Endothelial cell of umbilical vein (primary cell): ENCODE results near the gene BRI3BP. TPM values are rescaled to one million over a fixed set of nuclear protein-coding genes. Genes with fewer than 3 reads are reported as not detected.

Source experiments
- BruUV-seq: library from RNA; stranded (reverse); fragments of 400-500 nt; replicated peaks from 2 replicates; lab custom pipeline; 2021; lab: Mats Ljungman, UMichigan
- CTCF ChIA-PET: fragments of 300-600, 350-600 bp; sonication (Branson Sonifier 250); formaldehyde crosslinking; loops from one replicate; lab custom pipeline; 2021; ENCODE audit warnings: antibody characterized with exemption, inconsistent platforms; lab: Charles Lee
- POLR2A ChIA-PET: fragments of 300-600, 350-600 bp; sonication (Branson Sonifier 250); formaldehyde crosslinking; loops from one replicate; lab custom pipeline; 2021; ENCODE audit warnings: antibody characterized with exemption, inconsistent platforms; lab: Charles Lee
- DNase-seq: peaks from one replicate; pipeline ENCODE4 v3.0.0-alpha.2; 2011; ENCODE audit warnings: low read depth, low spot score
- FAIRE-seq: peaks from 2 replicates; lab custom pipeline; 2011; peaks lifted over from hg19 to GRCh38; lab: Jason Lieb, UNC
- H2AFZ ChIP-seq: 2 replicates; pipeline ENCODE4 v1.6.0; 2012; ENCODE audit warnings: low read depth, low read length, control low read depth, inconsistent platforms
- H3K27ac ChIP-seq: 2 replicates; pipeline ENCODE4 v1.5.1; 2011; ENCODE audit warnings: low read depth, mild to moderate bottlenecking, control low read depth, low read length, moderate library complexity; ENCODE audit not compliant: insufficient read depth
- H3K27me3 ChIP-seq, 2 experiments: 2 replicates each; pipeline versions ENCODE4 v1.6.0 to v1.6.1; 2011; ENCODE audit warnings: low read length in 2 of 2, mixed read lengths in 1 of 2; ENCODE audit not compliant: control insufficient read depth in 2 of 2, insufficient read depth in 2 of 2
- H3K36me3 ChIP-seq, 2 experiments: 2 replicates in 1 of 2; 3 replicates in 1 of 2; pipeline ENCODE4 v1.5.1; 2011; ENCODE audit warnings: low read length in 2 of 2, mild to moderate bottlenecking in 1 of 2, moderate library complexity in 1 of 2; ENCODE audit not compliant: control insufficient read depth in 2 of 2, insufficient read depth in 2 of 2; ENCODE audit errors: extremely low read depth in 1 of 2
- H3K4me1 ChIP-seq: 3 replicates; pipeline ENCODE4 v1.5.1; 2011; ENCODE audit warnings: mild to moderate bottlenecking, low read length; ENCODE audit not compliant: control insufficient read depth, insufficient read depth; ENCODE audit errors: extremely low read depth
- H3K4me2 ChIP-seq: 2 replicates; pipeline ENCODE4 v1.6.1; 2011; ENCODE audit warnings: low read length, control low read depth, mixed read lengths; ENCODE audit not compliant: insufficient read depth
- H3K4me3 ChIP-seq, 3 experiments: fragments of 200-600 bp in 1 of 3; sonication (generic), shearing (Covaris generic) in 1 of 3; replicated peaks in 1 of 3; 2 replicates each; pipeline ENCODE4 v1.5.1; 2011 to 2016; ENCODE audit warnings: control low read depth in 3 of 3, low read length in 3 of 3, mild to moderate bottlenecking in 2 of 3, inconsistent platforms in 1 of 3, low read depth in 1 of 3, moderate library complexity in 1 of 3; ENCODE audit not compliant: insufficient read depth in 1 of 3
- H3K79me2 ChIP-seq: 2 replicates; pipeline ENCODE4 v1.6.0; 2012; ENCODE audit warnings: low read length, inconsistent platforms; ENCODE audit not compliant: control insufficient read depth, insufficient read depth
- H3K9ac ChIP-seq: replicated peaks from 2 replicates; pipeline ENCODE3; 2011; ENCODE audit warnings: low read length, control low read depth; ENCODE audit not compliant: insufficient read depth; ENCODE audit errors: extremely low read depth
- H3K9me1 ChIP-seq: replicated peaks from 3 replicates; pipeline ENCODE4 v1.6.0; 2011; ENCODE audit warnings: mild to moderate bottlenecking, low read length; ENCODE audit not compliant: control insufficient read depth, insufficient read depth; ENCODE audit errors: extremely low read depth
- H3K9me3 ChIP-seq: replicated peaks from 2 replicates; pipeline ENCODE4 v1.5.1; 2012; ENCODE audit warnings: low read length, inconsistent platforms; ENCODE audit not compliant: control insufficient read depth, insufficient read depth
- H4K20me1 ChIP-seq: replicated peaks from 2 replicates; pipeline ENCODE3; 2011; ENCODE audit warnings: mild to moderate bottlenecking, low read length; ENCODE audit not compliant: control insufficient read depth, insufficient read depth; ENCODE audit errors: extremely low read depth
- CTCF ChIP-seq, 2 donors: IDR thresholded peaks; 1 replicate in 1 of 2; 2 replicates in 1 of 2; pipeline ENCODE4 v1.5.1; 2011; ENCODE audit warnings: low read length in 2 of 2, mild to moderate bottlenecking in 2 of 2, moderate library complexity in 2 of 2, control low read depth in 1 of 2, inconsistent platforms in 1 of 2, low read depth in 1 of 2; ENCODE audit not compliant: insufficient read depth in 1 of 2; ENCODE audit errors: extremely low read depth in 1 of 2
- EZH2 ChIP-seq: IDR thresholded peaks from 2 replicates; pipeline ENCODE4 v1.6.1; 2012; ENCODE audit warnings: borderline replicate concordance, low read depth, mild to moderate bottlenecking, moderate library complexity, low read length, inconsistent platforms; ENCODE audit not compliant: severe bottlenecking
- FOS ChIP-seq: IDR thresholded peaks from 2 replicates; pipeline ENCODE4 v1.6.1; 2011; ENCODE audit warnings: mild to moderate bottlenecking, low read length, moderate library complexity, borderline replicate concordance; ENCODE audit not compliant: insufficient read depth
- GATA2 ChIP-seq: IDR thresholded peaks from 2 replicates; pipeline ENCODE4 v1.7.0; 2011; ENCODE audit warnings: low read depth, mild to moderate bottlenecking, moderate library complexity, mixed read lengths, low read length; ENCODE audit not compliant: insufficient read length, insufficient read depth
- JUN ChIP-seq: IDR thresholded peaks from 2 replicates; pipeline ENCODE4 v1.6.1; 2011; ENCODE audit warnings: borderline replicate concordance, low read depth; ENCODE audit not compliant: insufficient read length, insufficient read depth
- MAX ChIP-seq: IDR thresholded peaks from 2 replicates; pipeline ENCODE4 v1.6.1; 2011; ENCODE audit not compliant: insufficient read depth, insufficient read length
- MYC ChIP-seq: IDR thresholded peaks from one replicate; pipeline ENCODE4 v1.6.1; 2011; ENCODE audit warnings: mild to moderate bottlenecking, low read depth, low read length
- POLR2AphosphoS5 ChIP-seq: IDR thresholded peaks from 2 replicates; pipeline ENCODE4 v1.6.1; 2012; ENCODE audit warnings: low read depth, mild to moderate bottlenecking, control low read depth, low read length, moderate library complexity; ENCODE audit not compliant: insufficient read depth
- dilution Hi-C: fragments of 300-500 bp; cut with MboI; formaldehyde crosslinking; loops from one replicate; pipeline ENCODE4 v1.15.0; 2019; ENCODE audit warnings: low sequenced_read_pairs; ENCODE audit not compliant: extremely low pct_ligation_motif_present
- intact Hi-C: fragments of 100-400 bp; cut with micrococcal nuclease; formaldehyde crosslinking; loops from one replicate; pipeline ENCODE4 v1.10.0; 2022
- polyA plus RNA-seq, 4 experiments: library from polyadenylated mRNA; depleted of rRNA in 3 of 4; stranded (reverse) in 3 of 4; unstranded in 1 of 4; fragments of >200 nt; gene quantifications; 2 replicates each; pipeline versions ENCODE4 v1.2.1 to v1.2.3, GENCODE V29; 2011 to 2012; ENCODE audit warnings: missing spikeins in 1 of 4
- total RNA-seq: library from RNA; stranded (reverse); gene quantifications from 2 replicates; pipeline ENCODE4 v1.2.3, GENCODE V29; 2021

The BRI3BP gene
- total and polyA plus RNA-seq, 2 donors (not counting 3 experiments of a cell fraction or from before 2014, with no cell fraction given) = 3.4 to 8.2 TPM

GRCh38 chr12:125055591-125055990 is 62.1 kb downstream of the BRI3BP start:
- Histone ChIP-seq H3K9me3 (no peaks in the 10 kb centered on the region), H2AFZ (no peak overlapping the region), H3K9ac (no peak overlapping the region), H3K4me3 (no peak overlapping the region), H3K36me3 (no peaks in the 10 kb centered on the region), H3K27me3 (peaks cover 0 to 4% of the 10 kb centered on the region in 2 experiments), H3K4me1 (no peaks in the 10 kb centered on the region), H3K79me2 (no peaks in the 10 kb centered on the region), H4K20me1 (no peaks in the 10 kb centered on the region), H3K9me1 (no peaks in the 10 kb centered on the region), H3K27ac (no peak overlapping the region), H3K4me2 (no peak overlapping the region)
- intact Hi-C loops (no loop called here), dilution Hi-C loops (no loop called here)
- TF ChIP-seq CTCF (IDR thresholded peaks at IDR 0.05; ENCODE audit: extremely low read depth in 1 of 2, insufficient read depth in 1 of 2, low read depth in 1 of 2, low read length in 2 of 2) = no peak
- no peak for TF ChIP-seq POLR2AphosphoS5
- TF ChIP-seq FOS = no peak
- TF ChIP-seq EZH2 = no peak
- TF ChIP-seq MYC = no peak
- no peak for TF ChIP-seq MAX
- TF ChIP-seq JUN = no peak
- no peak for TF ChIP-seq GATA2
- no TSS peak for BruUV-seq
- no peak for FAIRE-seq
- ChIA-PET POLR2A (no interaction called here), CTCF (interaction anchor here (1.4 kb wide), 1 partner anchor 11 kb away, joined by 4 read pairs; no protein-coding TSS in a partner anchor)
- DNase-seq = no peak
